Duodenal mucosa (tissue), 2 donors: ENCODE results near the gene DEGS1.
A peak's percentile ranks its signal among the peaks of the same experiment; 100 is the strongest.

Experiments
- H3K27ac ChIP-seq: one replicate; pipeline ENCODE4 v1.7.0; 2013; ENCODE audit warnings: low read depth, low read length
- H3K27me3 ChIP-seq, 2 donors: one replicate each; pipeline ENCODE4 v1.7.0; 2013; ENCODE audit warnings: low read length in 2 of 2, control low read depth in 1 of 2; ENCODE audit not compliant: insufficient read depth in 2 of 2, control insufficient read depth in 1 of 2
- H3K36me3 ChIP-seq, 2 donors: one replicate each; pipeline ENCODE4 v1.7.0; 2013; ENCODE audit warnings: low read length in 2 of 2, control low read depth in 1 of 2; ENCODE audit not compliant: insufficient read depth in 2 of 2, control insufficient read depth in 1 of 2
- H3K4me1 ChIP-seq, 2 donors: one replicate each; pipeline ENCODE4 v1.7.0; 2013; ENCODE audit warnings: low read length in 2 of 2, control low read depth in 1 of 2; ENCODE audit not compliant: insufficient read depth in 2 of 2, control insufficient read depth in 1 of 2
- H3K4me3 ChIP-seq, 2 donors: one replicate each; pipeline ENCODE4 v1.7.0; 2013; ENCODE audit warnings: low read length in 2 of 2, low read depth in 1 of 2
- H3K9ac ChIP-seq, 2 donors: one replicate each; pipeline ENCODE4 v1.7.0; 2013; ENCODE audit warnings: low read length in 2 of 2, low read depth in 1 of 2
- H3K9me3 ChIP-seq, 2 donors: one replicate each; pipeline ENCODE4 v1.7.0; 2013; ENCODE audit warnings: low read length in 2 of 2, control low read depth in 1 of 2; ENCODE audit not compliant: control insufficient read depth in 1 of 2

Gene DEGS1

DNA sequence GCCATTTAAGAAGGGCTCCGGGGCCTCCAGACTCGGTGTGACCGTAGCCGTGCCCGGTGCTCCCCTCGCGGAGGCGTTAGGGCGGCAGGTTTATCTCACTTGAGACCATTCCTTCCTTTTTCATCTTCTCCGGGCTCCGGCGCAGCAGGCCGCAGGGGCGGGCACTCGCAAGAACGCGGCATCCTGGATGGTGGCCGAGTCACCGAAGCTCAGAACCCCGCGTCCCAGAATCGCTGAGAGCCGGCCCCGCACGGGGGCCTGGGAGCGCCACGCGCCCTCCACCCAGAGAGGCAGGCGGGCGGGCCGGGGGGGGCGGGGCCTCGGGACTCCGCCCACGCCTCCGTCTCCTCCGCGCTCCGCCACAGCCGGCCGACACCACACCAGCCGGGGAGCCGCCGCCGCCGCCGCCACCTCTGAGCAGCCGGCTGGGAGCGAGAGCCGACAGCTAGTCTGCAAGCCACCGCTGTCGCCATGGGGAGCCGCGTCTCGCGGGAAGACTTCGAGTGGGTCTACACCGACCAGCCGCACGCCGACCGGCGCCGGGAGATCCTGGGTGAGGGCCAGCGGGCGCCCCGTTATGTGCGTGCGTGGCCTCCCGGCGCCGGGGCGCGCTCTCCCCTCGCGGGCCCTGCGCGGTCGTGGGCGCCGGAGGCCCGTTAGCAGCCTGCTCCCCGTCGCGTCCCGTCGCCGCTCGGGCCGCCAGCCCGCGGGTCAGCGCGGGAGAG is at the start of gene DEGS1:
Gene DEGS1, plus strand, starts transcription at position 375 of the 725 bp plus-strand sequence. Its CDS starts 97 bp downstream, at position 472.
- peak within 1 kb of the TSS; percentile 88 to 92 for H3K4me3 ChIP-seq
- H3K27ac ChIP-seq: peak within 1 kb of the TSS; percentile 92
- H3K36me3 ChIP-seq: no peaks in the 10 kb centered on the region
- H3K9ac ChIP-seq: peak within 1 kb of the TSS; percentile 86 to 89
- H3K27me3 ChIP-seq: no peaks in the 10 kb centered on the region
- peaks cover 3 to 29% of the 10 kb centered on the region in 2 donors for H3K4me1 ChIP-seq
- no peaks in the 10 kb centered on the region for H3K9me3 ChIP-seq

DNA sequence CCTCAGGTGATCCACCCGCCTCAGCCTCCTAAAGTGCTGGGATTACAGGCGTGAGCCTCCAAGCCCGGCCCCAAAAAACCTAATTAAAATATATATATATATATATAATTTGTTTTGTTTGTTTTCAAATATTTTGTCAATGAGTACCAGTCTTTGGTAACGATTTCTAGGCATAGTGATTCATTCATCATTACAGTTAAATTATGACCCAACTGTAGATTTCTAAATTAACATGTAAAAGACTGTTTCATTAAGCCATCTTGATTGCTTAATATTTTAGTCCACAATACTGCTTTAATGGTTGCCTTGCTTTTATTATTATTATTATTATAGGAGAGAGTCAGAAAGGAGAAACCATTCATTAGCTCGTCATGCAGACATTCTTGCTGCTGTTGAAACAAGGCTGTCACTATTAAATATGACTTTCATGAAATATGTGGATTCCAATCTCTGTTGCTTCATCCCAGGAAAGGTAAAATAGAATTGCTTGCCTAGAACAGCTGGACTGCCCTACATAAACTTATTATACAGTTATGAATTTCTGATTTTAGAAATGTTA is 49.2 kb upstream of the DEGS1 start:
- Histone ChIP-seq H3K4me1 (no peaks in the 10 kb centered on the region), H3K27me3 (no peaks in the 10 kb centered on the region), H3K9me3 (no peaks in the 10 kb centered on the region), H3K36me3 (peaks cover 23 to 49% of the 10 kb centered on the region in 2 donors), H3K9ac (no peak overlapping the region), H3K4me3 (no peak overlapping the region), H3K27ac (no peak overlapping the region)

DNA sequence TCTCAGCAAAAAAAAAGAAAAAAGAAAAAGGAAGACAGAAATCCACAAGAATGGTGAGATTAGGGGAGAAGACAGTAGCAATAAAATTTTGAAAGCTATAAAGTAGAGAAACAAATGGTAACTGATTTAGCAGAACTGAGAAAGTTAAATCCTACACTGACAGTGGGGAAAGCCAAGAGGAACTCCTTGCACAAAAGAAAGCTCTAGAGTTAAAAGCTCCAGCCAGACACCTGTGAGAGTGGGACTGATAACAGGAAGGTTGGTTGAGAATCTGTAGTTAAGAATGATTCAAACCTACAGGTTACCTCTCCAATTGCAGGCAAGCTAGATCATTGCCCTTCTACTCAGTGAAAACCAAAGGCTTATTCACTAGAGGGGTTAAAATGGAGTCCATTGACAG is 45.5 kb upstream of the DEGS1 start:
- H3K36me3 ChIP-seq: peaks cover 4 to 34% of the 10 kb centered on the region in 2 donors

DNA sequence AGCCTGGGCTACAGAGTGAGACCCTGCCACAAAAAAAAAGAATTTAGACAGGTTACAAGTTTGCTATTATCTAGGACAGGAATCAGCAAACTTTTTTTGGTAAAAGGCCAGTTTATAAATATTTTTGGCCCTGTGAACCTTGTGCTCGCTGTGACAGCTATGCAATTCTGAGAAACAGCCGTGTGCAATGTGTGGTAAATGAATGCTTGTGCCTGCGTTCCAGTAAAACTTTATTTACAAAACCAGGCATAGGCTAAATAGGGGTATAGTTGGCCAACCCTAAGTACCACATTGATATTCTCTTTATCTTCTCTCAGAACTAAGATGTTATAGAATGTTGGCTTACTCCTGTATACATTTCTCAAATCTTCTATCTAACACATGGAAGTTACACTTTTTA is 44.8 kb upstream of the DEGS1 start:
- H3K27me3 ChIP-seq: no peaks in the 10 kb centered on the region
- no peak overlapping the region for H3K9ac ChIP-seq
- H3K4me3 ChIP-seq: no peak overlapping the region
- no peak overlapping the region for H3K27ac ChIP-seq
- H3K4me1 ChIP-seq: no peaks in the 10 kb centered on the region
- H3K9me3 ChIP-seq: no peaks in the 10 kb centered on the region
- peaks cover 0 to 29% of the 10 kb centered on the region in 2 donors for H3K36me3 ChIP-seq

More for the DNA sequence above, 45.5 kb upstream of the DEGS1 start:
- Histone ChIP-seq H3K9ac (no peak overlapping the region), H3K4me3 (no peak overlapping the region), H3K27me3 (no peaks in the 10 kb centered on the region), H3K27ac (no peak overlapping the region), H3K9me3 (no peaks in the 10 kb centered on the region), H3K4me1 (no peaks in the 10 kb centered on the region)

DNA sequence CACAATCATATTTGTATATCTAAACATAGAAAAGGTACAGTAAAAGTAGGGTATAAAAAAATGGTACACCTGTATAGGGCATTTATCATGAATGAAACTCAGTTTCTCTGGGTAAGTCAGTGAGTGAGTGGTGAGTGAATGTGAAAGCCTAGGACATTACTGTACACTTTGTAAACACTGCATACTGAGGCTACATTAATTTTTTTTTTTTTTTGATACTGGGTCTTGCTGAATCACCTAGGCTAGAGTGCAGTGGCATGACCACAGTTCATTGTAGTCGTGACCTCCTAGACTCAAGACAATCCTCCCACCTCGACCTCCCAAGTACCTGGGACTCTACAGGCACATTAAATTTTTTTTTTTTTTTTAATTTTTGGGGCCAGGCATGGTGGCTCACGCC is 41.3 kb upstream of the DEGS1 start:
- Histone ChIP-seq H3K9me3 (no peaks in the 10 kb centered on the region), H3K27me3 (no peaks in the 10 kb centered on the region), H3K36me3 (peaks cover 0 to 17% of the 10 kb centered on the region in 2 donors), H3K27ac (no peak overlapping the region), H3K4me1 (no peaks in the 10 kb centered on the region), H3K9ac (no peak overlapping the region), H3K4me3 (no peak overlapping the region)

DNA sequence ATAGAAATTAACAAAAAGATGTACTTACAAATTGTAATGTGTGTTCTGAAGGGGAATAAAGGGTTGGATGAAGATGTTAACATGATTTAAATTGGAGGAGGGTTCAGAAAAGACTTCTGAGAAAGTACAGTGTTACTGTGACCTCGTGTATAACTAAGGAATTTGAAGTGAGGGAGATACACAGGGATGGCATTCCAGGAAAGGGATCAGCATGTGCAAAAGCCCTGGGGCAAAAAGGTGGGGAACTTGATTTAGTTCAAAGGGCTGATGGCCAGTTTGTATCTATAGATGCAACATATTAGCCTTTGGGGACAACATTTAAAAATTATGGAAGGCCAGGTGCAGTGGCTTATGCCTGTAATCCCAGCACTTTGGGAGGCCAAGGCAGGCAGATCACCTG is 33.3 kb upstream of the DEGS1 start:
- no peak overlapping the region for H3K4me3 ChIP-seq
- H3K9me3 ChIP-seq: no peaks in the 10 kb centered on the region
- no peaks in the 10 kb centered on the region for H3K27me3 ChIP-seq
- H3K36me3 ChIP-seq: peaks cover 0 to 14% of the 10 kb centered on the region in 2 donors
- no peak overlapping the region for H3K9ac ChIP-seq
- no peak overlapping the region for H3K27ac ChIP-seq
- H3K4me1 ChIP-seq: no peaks in the 10 kb centered on the region

DNA sequence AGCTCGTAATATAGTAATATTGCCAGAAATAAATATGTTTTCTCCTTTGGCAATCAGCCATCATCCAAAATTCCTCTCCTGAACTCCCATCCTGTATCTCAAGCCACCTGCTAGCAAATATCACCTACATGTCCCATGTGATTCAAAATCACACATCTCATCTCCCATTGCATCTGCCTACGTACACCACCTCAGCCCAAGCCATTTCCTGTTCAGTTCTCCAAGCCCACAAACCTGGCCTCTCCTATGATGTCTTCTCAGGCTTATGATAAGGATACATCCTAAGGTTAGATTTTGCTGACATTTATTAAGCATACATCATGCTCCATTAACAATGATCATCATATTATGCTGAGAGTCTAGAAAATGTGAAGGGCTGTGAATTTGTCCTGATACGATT is 31.9 kb upstream of the DEGS1 start:
- Histone ChIP-seq H3K9ac (no peak overlapping the region), H3K27ac (no peak overlapping the region), H3K27me3 (no peaks in the 10 kb centered on the region), H3K36me3 (peaks cover 5 to 21% of the 10 kb centered on the region in 2 donors), H3K4me3 (no peak overlapping the region), H3K9me3 (no peaks in the 10 kb centered on the region), H3K4me1 (no peaks in the 10 kb centered on the region)

DNA sequence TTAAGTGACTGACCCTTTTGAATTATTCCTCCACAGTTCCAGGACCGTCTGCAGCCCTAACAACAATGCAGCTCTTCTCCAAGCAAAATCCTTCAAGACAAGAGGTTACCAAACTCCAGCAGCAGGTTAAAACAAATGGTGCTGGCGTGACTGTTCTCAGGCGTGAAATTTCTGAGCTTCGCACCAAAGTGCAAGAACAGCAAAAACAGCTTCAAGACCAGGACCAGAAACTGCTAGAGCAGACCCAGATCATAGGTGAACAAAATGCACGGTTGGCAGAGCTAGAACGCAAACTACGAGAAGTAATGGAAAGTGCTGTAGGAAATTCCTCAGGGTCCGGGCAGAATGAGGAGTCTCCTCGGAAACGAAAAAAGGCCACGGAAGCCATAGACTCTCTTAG is 25.7 kb upstream of the DEGS1 start:
- Histone ChIP-seq H3K27ac (no peak overlapping the region), H3K4me3 (no peak overlapping the region), H3K9me3 (no peaks in the 10 kb centered on the region), H3K9ac (no peak overlapping the region), H3K36me3 (peaks cover 22 to 54% of the 10 kb centered on the region in 2 donors), H3K27me3 (no peaks in the 10 kb centered on the region), H3K4me1 (no peaks in the 10 kb centered on the region)

DNA sequence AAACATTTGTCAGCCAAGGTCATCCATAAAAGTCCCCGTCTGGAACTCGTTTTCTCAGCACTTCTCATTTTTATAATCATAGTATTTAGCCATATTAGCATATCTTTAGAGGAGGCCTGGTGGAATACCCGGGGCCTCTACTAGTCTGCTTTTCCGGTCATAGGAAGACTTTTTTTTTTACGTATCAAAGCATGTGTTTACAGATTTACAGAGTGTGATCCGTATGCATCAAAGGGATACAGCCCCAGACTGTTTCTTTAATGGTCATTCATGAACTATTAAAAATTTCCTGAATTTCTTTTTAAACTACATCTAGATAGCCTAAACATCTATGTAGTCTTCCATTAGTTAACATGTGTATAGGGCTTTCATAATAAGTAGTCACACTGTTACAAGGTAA is 23.5 kb upstream of the DEGS1 start:
- Histone ChIP-seq H3K4me1 (no peaks in the 10 kb centered on the region), H3K36me3 (peaks cover 22 to 45% of the 10 kb centered on the region in 2 donors), H3K9ac (no peak overlapping the region), H3K27me3 (no peaks in the 10 kb centered on the region), H3K27ac (no peak overlapping the region), H3K9me3 (no peaks in the 10 kb centered on the region), H3K4me3 (no peak overlapping the region)

DNA sequence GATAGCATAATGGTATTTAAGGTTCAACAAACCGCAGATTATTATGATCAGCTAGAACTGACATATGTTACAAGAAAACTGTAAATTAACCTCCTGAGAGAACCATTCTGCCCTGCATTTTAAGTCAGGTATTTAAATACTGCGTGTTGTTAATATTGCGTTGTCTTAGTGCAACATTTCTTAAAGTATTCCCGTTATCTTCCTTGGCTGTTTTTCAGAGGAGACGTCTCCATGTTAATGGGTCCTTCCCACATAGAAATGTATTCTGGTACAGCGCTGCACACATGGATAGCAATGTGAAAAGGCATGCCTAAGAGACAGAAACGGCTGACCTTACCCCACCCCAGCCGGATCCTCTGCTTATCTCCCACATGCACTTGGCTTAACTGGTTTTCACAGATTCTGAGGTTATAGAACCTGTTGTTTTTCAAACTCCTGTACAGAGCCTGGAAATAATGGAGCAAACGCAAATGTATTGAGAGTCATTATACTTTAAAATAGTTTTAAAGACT is 22.8 kb upstream of the DEGS1 start:
- H3K4me1 ChIP-seq: no peaks in the 10 kb centered on the region
- peaks cover 22 to 45% of the 10 kb centered on the region in 2 donors for H3K36me3 ChIP-seq
- no peaks in the 10 kb centered on the region for H3K27me3 ChIP-seq
- no peak overlapping the region for H3K9ac ChIP-seq
- no peak overlapping the region for H3K27ac ChIP-seq
- no peak overlapping the region for H3K4me3 ChIP-seq
- H3K9me3 ChIP-seq: no peaks in the 10 kb centered on the region
